HG02852 (cell line): ENCODE data around the gene SPO11.

Experiments
- ATAC-seq: cut with Tn5 transposase; IDR thresholded peaks from one replicate; pipeline ENCODE4 v1.9.1; 2021; ENCODE audit warnings: mild to moderate bottlenecking, moderate library complexity; ENCODE audit not compliant: unreplicated experiment

The SPO11 gene

GRCh38 chr20:57389695-57390603 lies 60.3 kb downstream of the SPO11 start:
- peak; percentile 1 for ATAC-seq

- peak; percentile 48 for ATAC-seq
Measured at GRCh38 chr20:57390604-57391438, 61.2 kb downstream of the SPO11 start, which contains the start of gene RBM38. TSS of gene RBM38 (plus strand) at chr20:57391396. CDS start at chr20:57391582, 186 bp downstream.

GRCh38 chr20:57391439-57392301 lies 62.1 kb downstream of the SPO11 start:
- ATAC-seq: peak; percentile 11

GRCh38 chr20:57392512-57393271 lies 63.1 kb downstream of the SPO11 start:
- ATAC-seq: no peak
